ENCODE results near the gene FAM237B. TPM values are rescaled to one million over a fixed set of nuclear protein-coding genes. Genes with fewer than 3 reads are reported as not detected.

The FAM237B gene
- total RNA-seq, 1 experiment from 2014 or later, result not detected

- ChIA-PET POLR2A (interaction anchor here (1.3 kb wide), 1 partner anchor 134 kb away, joined by 5 read pairs; the partner anchor contains the start of gene STEAP2), CTCF (interaction anchor here (0.7 to 1.7 kb wide), 9 partner anchors 26 to 191 kb away, joined by 3 to 15 read pairs (median 4); partner anchors contain the start of genes CLDN12, STEAP1 and STEAP2)
- ATAC-seq, result peak; percentile 19
- peaks cover 9% of the 10 kb centered on the region for H3K4me1 Mint-ChIP-seq
- no peaks in the 10 kb centered on the region for H3K27me3 Mint-ChIP-seq (ENCODE audit: low read depth)
- no peak for DNase-seq (ENCODE audit: low spot score)
- no peaks in the 10 kb centered on the region for H3K36me3 Mint-ChIP-seq
- H3K27ac Mint-ChIP-seq, result peak overlapping the region; percentile 89
- peak overlapping the region; percentile 91 for H3K4me3 Mint-ChIP-seq
- no peaks in the 10 kb centered on the region for H3K9me3 Mint-ChIP-seq
- TF ChIP-seq ELF4 (CRISPR knock-in tag; IDR thresholded peaks at IDR 0.05; ENCODE audit: low read depth), result no peak
- no peak for TF ChIP-seq FOXP1 (CRISPR knock-in tag; IDR thresholded peaks at IDR 0.05; ENCODE audit: borderline replicate concordance)
- no peak for TF ChIP-seq ETV6 (CRISPR knock-in tag; IDR thresholded peaks at IDR 0.05)
- no peak for TF ChIP-seq PRRX2 (CRISPR knock-in tag; IDR thresholded peaks at IDR 0.05)
- no peak for TF ChIP-seq CREM (CRISPR knock-in tag; IDR thresholded peaks at IDR 0.05)
- TF ChIP-seq GRHL2 (CRISPR knock-in tag; IDR thresholded peaks at IDR 0.05; ENCODE audit: insufficient replicate concordance, severe bottlenecking), result no peak
- no peak for TF ChIP-seq TEAD4 (CRISPR knock-in tag; IDR thresholded peaks at IDR 0.05)
- TF ChIP-seq, protein P1, sequence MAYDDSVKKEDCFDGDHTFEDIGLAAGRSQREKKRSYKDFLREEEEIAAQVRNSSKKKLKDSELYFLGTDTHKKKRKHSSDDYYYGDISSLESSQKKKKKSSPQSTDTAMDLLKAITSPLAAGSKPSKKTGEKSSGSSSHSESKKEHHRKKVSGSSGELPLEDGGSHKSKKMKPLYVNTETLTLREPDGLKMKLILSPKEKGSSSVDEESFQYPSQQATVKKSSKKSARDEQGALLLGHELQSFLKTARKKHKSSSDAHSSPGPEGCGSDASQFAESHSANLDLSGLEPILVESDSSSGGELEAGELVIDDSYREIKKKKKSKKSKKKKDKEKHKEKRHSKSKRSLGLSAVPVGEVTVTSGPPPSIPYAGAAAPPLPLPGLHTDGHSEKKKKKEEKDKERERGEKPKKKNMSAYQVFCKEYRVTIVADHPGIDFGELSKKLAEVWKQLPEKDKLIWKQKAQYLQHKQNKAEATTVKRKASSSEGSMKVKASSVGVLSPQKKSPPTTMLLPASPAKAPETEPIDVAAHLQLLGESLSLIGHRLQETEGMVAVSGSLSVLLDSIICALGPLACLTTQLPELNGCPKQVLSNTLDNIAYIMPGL (CRISPR knock-in tag; IDR thresholded peaks at IDR 0.05), result no peak
- TF ChIP-seq AR (CRISPR knock-in tag; IDR thresholded peaks at IDR 0.05), result no peak
- TF ChIP-seq PRDM15 (CRISPR knock-in tag; IDR thresholded peaks at IDR 0.05), result no peak
- TF ChIP-seq, protein P2, sequence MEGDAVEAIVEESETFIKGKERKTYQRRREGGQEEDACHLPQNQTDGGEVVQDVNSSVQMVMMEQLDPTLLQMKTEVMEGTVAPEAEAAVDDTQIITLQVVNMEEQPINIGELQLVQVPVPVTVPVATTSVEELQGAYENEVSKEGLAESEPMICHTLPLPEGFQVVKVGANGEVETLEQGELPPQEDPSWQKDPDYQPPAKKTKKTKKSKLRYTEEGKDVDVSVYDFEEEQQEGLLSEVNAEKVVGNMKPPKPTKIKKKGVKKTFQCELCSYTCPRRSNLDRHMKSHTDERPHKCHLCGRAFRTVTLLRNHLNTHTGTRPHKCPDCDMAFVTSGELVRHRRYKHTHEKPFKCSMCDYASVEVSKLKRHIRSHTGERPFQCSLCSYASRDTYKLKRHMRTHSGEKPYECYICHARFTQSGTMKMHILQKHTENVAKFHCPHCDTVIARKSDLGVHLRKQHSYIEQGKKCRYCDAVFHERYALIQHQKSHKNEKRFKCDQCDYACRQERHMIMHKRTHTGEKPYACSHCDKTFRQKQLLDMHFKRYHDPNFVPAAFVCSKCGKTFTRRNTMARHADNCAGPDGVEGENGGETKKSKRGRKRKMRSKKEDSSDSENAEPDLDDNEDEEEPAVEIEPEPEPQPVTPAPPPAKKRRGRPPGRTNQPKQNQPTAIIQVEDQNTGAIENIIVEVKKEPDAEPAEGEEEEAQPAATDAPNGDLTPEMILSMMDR (IDR thresholded peaks at IDR 0.05), result no peak
- no peak for TF ChIP-seq OVOL2 (CRISPR knock-in tag; IDR thresholded peaks at IDR 0.05; ENCODE audit: borderline replicate concordance)
- no peak for TF ChIP-seq TEAD1 (CRISPR knock-in tag; IDR thresholded peaks at IDR 0.05)
- TF ChIP-seq ZNF416 (CRISPR knock-in tag; IDR thresholded peaks at IDR 0.05), result no peak
- no peak for TF ChIP-seq RORB (CRISPR knock-in tag; IDR thresholded peaks at IDR 0.05)
- TF ChIP-seq, protein P3, sequence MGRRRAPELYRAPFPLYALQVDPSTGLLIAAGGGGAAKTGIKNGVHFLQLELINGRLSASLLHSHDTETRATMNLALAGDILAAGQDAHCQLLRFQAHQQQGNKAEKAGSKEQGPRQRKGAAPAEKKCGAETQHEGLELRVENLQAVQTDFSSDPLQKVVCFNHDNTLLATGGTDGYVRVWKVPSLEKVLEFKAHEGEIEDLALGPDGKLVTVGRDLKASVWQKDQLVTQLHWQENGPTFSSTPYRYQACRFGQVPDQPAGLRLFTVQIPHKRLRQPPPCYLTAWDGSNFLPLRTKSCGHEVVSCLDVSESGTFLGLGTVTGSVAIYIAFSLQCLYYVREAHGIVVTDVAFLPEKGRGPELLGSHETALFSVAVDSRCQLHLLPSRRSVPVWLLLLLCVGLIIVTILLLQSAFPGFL (CRISPR knock-in tag; IDR thresholded peaks at IDR 0.05; ENCODE audit: borderline replicate concordance), result no peak
- no peak for TF ChIP-seq IRF1 (CRISPR knock-in tag; IDR thresholded peaks at IDR 0.05)
- TF ChIP-seq, protein P4, sequence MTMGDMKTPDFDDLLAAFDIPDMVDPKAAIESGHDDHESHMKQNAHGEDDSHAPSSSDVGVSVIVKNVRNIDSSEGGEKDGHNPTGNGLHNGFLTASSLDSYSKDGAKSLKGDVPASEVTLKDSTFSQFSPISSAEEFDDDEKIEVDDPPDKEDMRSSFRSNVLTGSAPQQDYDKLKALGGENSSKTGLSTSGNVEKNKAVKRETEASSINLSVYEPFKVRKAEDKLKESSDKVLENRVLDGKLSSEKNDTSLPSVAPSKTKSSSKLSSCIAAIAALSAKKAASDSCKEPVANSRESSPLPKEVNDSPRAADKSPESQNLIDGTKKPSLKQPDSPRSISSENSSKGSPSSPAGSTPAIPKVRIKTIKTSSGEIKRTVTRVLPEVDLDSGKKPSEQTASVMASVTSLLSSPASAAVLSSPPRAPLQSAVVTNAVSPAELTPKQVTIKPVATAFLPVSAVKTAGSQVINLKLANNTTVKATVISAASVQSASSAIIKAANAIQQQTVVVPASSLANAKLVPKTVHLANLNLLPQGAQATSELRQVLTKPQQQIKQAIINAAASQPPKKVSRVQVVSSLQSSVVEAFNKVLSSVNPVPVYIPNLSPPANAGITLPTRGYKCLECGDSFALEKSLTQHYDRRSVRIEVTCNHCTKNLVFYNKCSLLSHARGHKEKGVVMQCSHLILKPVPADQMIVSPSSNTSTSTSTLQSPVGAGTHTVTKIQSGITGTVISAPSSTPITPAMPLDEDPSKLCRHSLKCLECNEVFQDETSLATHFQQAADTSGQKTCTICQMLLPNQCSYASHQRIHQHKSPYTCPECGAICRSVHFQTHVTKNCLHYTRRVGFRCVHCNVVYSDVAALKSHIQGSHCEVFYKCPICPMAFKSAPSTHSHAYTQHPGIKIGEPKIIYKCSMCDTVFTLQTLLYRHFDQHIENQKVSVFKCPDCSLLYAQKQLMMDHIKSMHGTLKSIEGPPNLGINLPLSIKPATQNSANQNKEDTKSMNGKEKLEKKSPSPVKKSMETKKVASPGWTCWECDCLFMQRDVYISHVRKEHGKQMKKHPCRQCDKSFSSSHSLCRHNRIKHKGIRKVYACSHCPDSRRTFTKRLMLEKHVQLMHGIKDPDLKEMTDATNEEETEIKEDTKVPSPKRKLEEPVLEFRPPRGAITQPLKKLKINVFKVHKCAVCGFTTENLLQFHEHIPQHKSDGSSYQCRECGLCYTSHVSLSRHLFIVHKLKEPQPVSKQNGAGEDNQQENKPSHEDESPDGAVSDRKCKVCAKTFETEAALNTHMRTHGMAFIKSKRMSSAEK (CRISPR knock-in tag; IDR thresholded peaks at IDR 0.05; ENCODE audit: borderline replicate concordance), result no peak
- no peak for TF ChIP-seq TP53 (CRISPR knock-in tag; IDR thresholded peaks at IDR 0.05)
Measured at GRCh38 chr7:90345595-90346335, 24.7 kb upstream of the FAM237B start.
